ENCODE data around the gene ENSA.
"Not testable (repeated sequence)": the region's sequence is repeated elsewhere in the genome, so short reads cannot be mapped to it uniquely, and the experiment has no call there.

Gene ENSA

GRCh38 chr1:150582371-150582770, 47.0 kb downstream of the ENSA start:
- DNase-seq (ENCODE audit: insufficient read length, low spot score) (no peak), FAIRE-seq (no peak)

- not testable (repeated sequence) for FAIRE-seq; DNase-seq (ENCODE audit: insufficient read length, low spot score)
Observed at GRCh38 chr1:150581962-150582361, 47.5 kb downstream of the ENSA start.

GRCh38 chr1:150581437-150581836, 48.0 kb downstream of the ENSA start:
- not testable (repeated sequence) for FAIRE-seq; DNase-seq (ENCODE audit: insufficient read length, low spot score)

GRCh38 chr1:150580966-150581365, 48.4 kb downstream of the ENSA start:
- not testable (repeated sequence) for FAIRE-seq; DNase-seq (ENCODE audit: insufficient read length, low spot score)

- DNase-seq (ENCODE audit: insufficient read length, low spot score) (no peak), FAIRE-seq (peak; percentile 8)
Observed at GRCh38 chr1:150579945-150580642, 49.3 kb downstream of the ENSA start.

GRCh38 chr1:150579110-150579944, 50.1 kb downstream of the ENSA start, which contains the start of gene MCL1:
MCL1 (minus strand) TSS chr1:150579610; CDS start chr1:150579530, 80 bp downstream.
- FAIRE-seq (peak; percentile 66), DNase-seq (ENCODE audit: insufficient read length, low spot score) (peak; percentile 87)

GRCh38 chr1:150578272-150579109, 50.9 kb downstream of the ENSA start:
- FAIRE-seq (peak; percentile 69), DNase-seq (ENCODE audit: insufficient read length, low spot score) (no peak)

- DNase-seq (ENCODE audit: insufficient read length, low spot score): no peak
- FAIRE-seq: no peak
Observed at GRCh38 chr1:150577557-150578271, 51.7 kb downstream of the ENSA start.

GRCh38 chr1:150576794-150577556, 52.4 kb downstream of the ENSA start:
- FAIRE-seq (peak; percentile 59), DNase-seq (ENCODE audit: insufficient read length, low spot score) (no peak)

GRCh38 chr1:150576367-150576711, 53.1 kb downstream of the ENSA start:
- no peak for FAIRE-seq
- no peak for DNase-seq (ENCODE audit: insufficient read length, low spot score)

- no peak for DNase-seq (ENCODE audit: insufficient read length, low spot score)
- FAIRE-seq: no peak
Observed at GRCh38 chr1:150575518-150576366, 53.7 kb downstream of the ENSA start.

GRCh38 chr1:150575072-150575489, 54.3 kb downstream of the ENSA start:
- DNase-seq (ENCODE audit: insufficient read length, low spot score): no peak
- FAIRE-seq: no peak

GRCh38 chr1:150574260-150575071, 54.9 kb downstream of the ENSA start:
- DNase-seq (ENCODE audit: insufficient read length, low spot score) (no peak), FAIRE-seq (no peak)

GRCh38 chr1:150573648-150574071, 55.8 kb downstream of the ENSA start:
- not testable (repeated sequence) for FAIRE-seq; DNase-seq (ENCODE audit: insufficient read length, low spot score)

- FAIRE-seq (peak; percentile 64), DNase-seq (ENCODE audit: insufficient read length, low spot score) (no peak)
Observed at GRCh38 chr1:150572918-150573647, 56.3 kb downstream of the ENSA start.
